RCC 7860 (cell line): Measurements from ENCODE around the gene EML6.

Experiments
- DNase-seq: peaks from one replicate; pipeline ENCODE4 v3.0.0-alpha.2; 2015; ENCODE audit warnings: low spot score
- FAIRE-seq: peaks from 2 replicates; lab custom pipeline; 2012; peaks lifted over from hg19 to GRCh38; lab: Jason Lieb, UNC

Gene EML6

GRCh38 chr2:54936766-54937165 is 213.3 kb downstream of the EML6 start:
- FAIRE-seq (no peak), DNase-seq (no peak)

- DNase-seq, result no peak
- no peak for FAIRE-seq
Observed at GRCh38 chr2:54939446-54940118, 216.1 kb downstream of the EML6 start.

GRCh38 chr2:54940723-54941122 is 217.3 kb downstream of the EML6 start:
- FAIRE-seq (no peak), DNase-seq (no peak)

- DNase-seq (no peak), FAIRE-seq (no peak)
Observed at GRCh38 chr2:54941248-54941984, 218.0 kb downstream of the EML6 start.

- no peak for FAIRE-seq
- no peak for DNase-seq
Observed at GRCh38 chr2:54942373-54942772, 218.9 kb downstream of the EML6 start.

- FAIRE-seq, result no peak
- no peak for DNase-seq
Observed at GRCh38 chr2:54944724-54945326, 221.4 kb downstream of the EML6 start.

GRCh38 chr2:54945391-54946219 is 222.1 kb downstream of the EML6 start:
- FAIRE-seq, result no peak
- DNase-seq, result no peak

- DNase-seq (no peak), FAIRE-seq (no peak)
Observed at GRCh38 chr2:54946220-54946805, 222.9 kb downstream of the EML6 start.

GRCh38 chr2:54947136-54947535 is 223.7 kb downstream of the EML6 start:
- no peak for FAIRE-seq

GRCh38 chr2:54947646-54948045 is 224.2 kb downstream of the EML6 start:
- FAIRE-seq, result no peak
- no peak for DNase-seq

More at GRCh38 chr2:54947136-54947535, 223.7 kb downstream of the EML6 start:
- no peak for DNase-seq

GRCh38 chr2:54948120-54948519 is 224.7 kb downstream of the EML6 start:
- no peak for FAIRE-seq
- DNase-seq, result no peak

- FAIRE-seq (no peak), DNase-seq (no peak)
Observed at GRCh38 chr2:54949431-54949830, 226.0 kb downstream of the EML6 start.

GRCh38 chr2:54950811-54951210 is 227.3 kb downstream of the EML6 start:
- FAIRE-seq (no peak), DNase-seq (no peak)

- FAIRE-seq (no peak), DNase-seq (no peak)
Observed at GRCh38 chr2:54952425-54952824, 229.0 kb downstream of the EML6 start.

GRCh38 chr2:54952978-54953456 is 229.6 kb downstream of the EML6 start:
- FAIRE-seq (no peak), DNase-seq (no peak)

GRCh38 chr2:54954158-54954557 is 230.7 kb downstream of the EML6 start:
- FAIRE-seq, result no peak
- no peak for DNase-seq

- FAIRE-seq, result no peak
Observed at GRCh38 chr2:54954705-54955357, 231.4 kb downstream of the EML6 start.

GRCh38 chr2:54955358-54956110 is 232.1 kb downstream of the EML6 start:
- FAIRE-seq (no peak), DNase-seq (no peak)

More at GRCh38 chr2:54954705-54955357, 231.4 kb downstream of the EML6 start:
- DNase-seq, result no peak

- no peak for FAIRE-seq
- DNase-seq, result no peak
Observed at GRCh38 chr2:54956111-54956627, 232.7 kb downstream of the EML6 start.
